ACHN (cell line): ENCODE measurements around the gene LCTL.

Source experiments
- DNase-seq: peaks from one replicate; pipeline ENCODE4 v3.0.0-alpha.2; 2015
- in situ Hi-C: cut with HindIII; loops from 2 replicates; pipeline ENCODE4 v1.10.0; 2017; ENCODE audit warnings: low sequenced_read_pairs, low pct_ligation_motif_present, low pct_unique_long_range_greater_than_20kb

The LCTL gene

GRCh38 chr15:66570327-66570726, 4.5 kb upstream of the LCTL start:
- in situ Hi-C loops: no loop called here
- DNase-seq: no peak

- in situ Hi-C loops: no loop called here
- no peak for DNase-seq
These were observed 3.8 kb upstream of the LCTL start for GRCh38 chr15:66569461-66570137.

GRCh38 chr15:66567897-66568296, 2.1 kb upstream of the LCTL start:
- in situ Hi-C loops: no loop called here
- no peak for DNase-seq

GRCh38 chr15:66566963-66567531, 1.2 kb upstream of the LCTL start:
- in situ Hi-C loops: no loop called here
- DNase-seq: peak; percentile 60

GRCh38 chr15:66565141-66565641, 607 bp downstream of the LCTL start:
- DNase-seq: no peak
- in situ Hi-C loops: no loop called here

GRCh38 chr15:66564136-66565041, 1.4 kb downstream of the LCTL start:
- no peak for DNase-seq
- in situ Hi-C loops: no loop called here

- in situ Hi-C loops: no loop called here
- no peak for DNase-seq
These were observed 2.2 kb downstream of the LCTL start for GRCh38 chr15:66563566-66564110.

GRCh38 chr15:66563126-66563525, 2.7 kb downstream of the LCTL start:
- DNase-seq: no peak
- in situ Hi-C loops: no loop called here

- no peak for DNase-seq
- in situ Hi-C loops: no loop called here
These were observed 4.8 kb downstream of the LCTL start for GRCh38 chr15:66560856-66561525.

GRCh38 chr15:66558271-66558670, 7.5 kb downstream of the LCTL start:
- DNase-seq: no peak
- in situ Hi-C loops: no loop called here

- no peak for DNase-seq
- in situ Hi-C loops: no loop called here
These were observed 10.1 kb downstream of the LCTL start for GRCh38 chr15:66555685-66556084.

GRCh38 chr15:66545255-66545654, 20.5 kb downstream of the LCTL start:
- in situ Hi-C loops: no loop called here

GRCh38 chr15:66542896-66543295, 22.9 kb downstream of the LCTL start:
- in situ Hi-C loops: no loop called here
- no peak for DNase-seq

More at GRCh38 chr15:66545255-66545654, 20.5 kb downstream of the LCTL start:
- no peak for DNase-seq

- in situ Hi-C loops: no loop called here
- no peak for DNase-seq
These were observed 30.7 kb downstream of the LCTL start for GRCh38 chr15:66535056-66535455.

GRCh38 chr15:66524838-66525237, 41.0 kb downstream of the LCTL start:
- in situ Hi-C loops: no loop called here
- DNase-seq: no peak

GRCh38 chr15:66523926-66524325, 41.9 kb downstream of the LCTL start:
- DNase-seq: no peak
- in situ Hi-C loops: no loop called here

GRCh38 chr15:66515901-66516322, 49.9 kb downstream of the LCTL start:
- no peak for DNase-seq
- in situ Hi-C loops: no loop called here

GRCh38 chr15:66514586-66514985, 51.2 kb downstream of the LCTL start:
- DNase-seq: no peak
- in situ Hi-C loops: no loop called here
